ENCODE results near the gene ANO1. TPM values are rescaled to one million over a fixed set of nuclear protein-coding genes. Genes with fewer than 3 reads are reported as not detected.

The ANO1 gene
- total RNA-seq, 3 donors from 2014 or later, result 3.7 to 95.0 (median 53.7) TPM

DNA sequence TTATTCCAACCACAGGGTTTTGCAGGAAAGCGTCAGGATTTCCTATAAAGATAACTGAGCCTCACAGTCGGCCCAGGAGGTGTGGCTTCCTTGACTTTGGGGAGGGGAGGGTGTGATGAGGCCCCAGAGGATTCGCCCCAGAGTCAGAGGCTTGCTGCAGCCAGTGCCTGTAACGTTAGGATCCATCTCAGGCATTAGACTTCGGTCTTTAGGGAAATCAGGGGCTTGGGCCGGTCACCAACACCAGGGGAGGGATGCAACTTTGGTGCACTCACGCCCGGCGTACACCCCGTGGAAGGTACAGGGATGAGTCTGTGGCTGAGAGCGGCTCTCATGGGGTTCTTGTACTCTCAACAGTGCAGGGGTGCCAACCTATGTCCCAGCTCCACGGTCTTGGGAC is 5.7 kb upstream of the ANO1 start:
- peaks cover 6 to 17% of the 10 kb centered on the region in 2 donors for H3K4me1 ChIP-seq
- H3K27ac ChIP-seq, result peak overlapping the region in 1 of 2 donors; percentile 76
- no peaks in the 10 kb centered on the region for H3K9me3 ChIP-seq
- intact Hi-C loops (cut with DNase I; ENCODE audit: low total_unique reads), result no loop called here
- no peaks in the 10 kb centered on the region for H3K27me3 ChIP-seq
- peak; percentile 14 to 20 for DNase-seq (ENCODE audit: low spot score in 2 of 2)
- no peak overlapping the region for H3K4me3 ChIP-seq
- no peaks in the 10 kb centered on the region for H3K36me3 ChIP-seq
- TF ChIP-seq, protein P1, sequence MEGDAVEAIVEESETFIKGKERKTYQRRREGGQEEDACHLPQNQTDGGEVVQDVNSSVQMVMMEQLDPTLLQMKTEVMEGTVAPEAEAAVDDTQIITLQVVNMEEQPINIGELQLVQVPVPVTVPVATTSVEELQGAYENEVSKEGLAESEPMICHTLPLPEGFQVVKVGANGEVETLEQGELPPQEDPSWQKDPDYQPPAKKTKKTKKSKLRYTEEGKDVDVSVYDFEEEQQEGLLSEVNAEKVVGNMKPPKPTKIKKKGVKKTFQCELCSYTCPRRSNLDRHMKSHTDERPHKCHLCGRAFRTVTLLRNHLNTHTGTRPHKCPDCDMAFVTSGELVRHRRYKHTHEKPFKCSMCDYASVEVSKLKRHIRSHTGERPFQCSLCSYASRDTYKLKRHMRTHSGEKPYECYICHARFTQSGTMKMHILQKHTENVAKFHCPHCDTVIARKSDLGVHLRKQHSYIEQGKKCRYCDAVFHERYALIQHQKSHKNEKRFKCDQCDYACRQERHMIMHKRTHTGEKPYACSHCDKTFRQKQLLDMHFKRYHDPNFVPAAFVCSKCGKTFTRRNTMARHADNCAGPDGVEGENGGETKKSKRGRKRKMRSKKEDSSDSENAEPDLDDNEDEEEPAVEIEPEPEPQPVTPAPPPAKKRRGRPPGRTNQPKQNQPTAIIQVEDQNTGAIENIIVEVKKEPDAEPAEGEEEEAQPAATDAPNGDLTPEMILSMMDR (IDR thresholded peaks at IDR 0.05), result no peak
- no peak for TF ChIP-seq POLR2AphosphoS5 (IDR thresholded peaks at IDR 0.05)
- TF ChIP-seq POLR2A (IDR thresholded peaks at IDR 0.05), result no peak

DNA sequence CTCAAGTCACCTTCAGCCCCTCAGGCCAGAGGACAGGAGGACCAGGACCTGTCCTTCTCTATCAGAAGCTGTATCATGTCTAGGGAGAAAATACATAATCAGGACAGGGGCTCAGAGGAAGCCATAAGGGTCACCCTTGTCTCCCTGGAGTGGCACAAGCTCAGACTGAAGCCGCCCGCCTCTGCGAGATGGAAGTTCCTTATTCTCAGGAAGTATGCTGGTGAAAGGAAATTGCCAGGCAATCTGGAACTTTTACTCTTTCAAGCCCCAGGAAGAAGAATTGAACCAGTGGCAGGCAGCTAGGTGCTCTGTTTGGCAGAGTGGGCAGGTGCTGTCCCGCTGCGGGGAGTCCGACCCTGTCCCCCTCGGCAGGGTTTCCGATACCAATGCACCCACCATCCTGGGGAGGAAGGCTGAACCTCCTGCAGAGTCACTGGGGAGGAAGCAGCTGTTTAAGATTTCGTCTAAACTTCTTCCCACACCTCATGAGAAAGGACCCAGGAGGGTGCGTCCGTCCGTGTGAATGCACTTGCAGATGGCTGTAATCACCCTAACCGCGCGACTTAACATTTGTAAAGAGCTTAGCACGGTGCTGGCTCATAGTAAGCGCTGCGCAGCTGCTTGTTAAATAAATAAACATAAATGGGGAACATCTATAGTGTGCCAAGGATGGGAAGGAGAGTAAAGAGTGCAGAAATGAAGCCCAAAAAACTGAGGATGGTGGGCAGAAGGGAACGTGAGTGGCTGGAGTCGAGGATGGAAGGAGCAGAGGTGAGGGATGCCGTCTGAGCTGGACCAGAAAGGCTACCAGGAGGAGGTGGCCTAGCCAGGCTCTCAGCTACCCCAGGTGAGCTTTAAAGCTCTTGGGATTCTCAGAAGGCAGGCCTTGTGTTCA is 5.0 kb upstream of the ANO1 start:
- Histone ChIP-seq H3K9me3 (no peaks in the 10 kb centered on the region), H3K27me3 (no peaks in the 10 kb centered on the region), H3K36me3 (no peaks in the 10 kb centered on the region), H3K4me3 (no peak overlapping the region), H3K4me1 (peaks cover 6 to 16% of the 10 kb centered on the region in 2 donors), H3K27ac (peak overlapping the region; percentile 74 to 76)
- TF ChIP-seq, protein P1 (IDR thresholded peaks at IDR 0.05), result no peak
- TF ChIP-seq POLR2AphosphoS5 (IDR thresholded peaks at IDR 0.05) (no peak), POLR2A (IDR thresholded peaks at IDR 0.05) (no peak)
- DNase-seq (ENCODE audit: low spot score in 2 of 2), result peak; percentile 12 to 24
- intact Hi-C loops (cut with DNase I; ENCODE audit: low total_unique reads), result no loop called here

DNA sequence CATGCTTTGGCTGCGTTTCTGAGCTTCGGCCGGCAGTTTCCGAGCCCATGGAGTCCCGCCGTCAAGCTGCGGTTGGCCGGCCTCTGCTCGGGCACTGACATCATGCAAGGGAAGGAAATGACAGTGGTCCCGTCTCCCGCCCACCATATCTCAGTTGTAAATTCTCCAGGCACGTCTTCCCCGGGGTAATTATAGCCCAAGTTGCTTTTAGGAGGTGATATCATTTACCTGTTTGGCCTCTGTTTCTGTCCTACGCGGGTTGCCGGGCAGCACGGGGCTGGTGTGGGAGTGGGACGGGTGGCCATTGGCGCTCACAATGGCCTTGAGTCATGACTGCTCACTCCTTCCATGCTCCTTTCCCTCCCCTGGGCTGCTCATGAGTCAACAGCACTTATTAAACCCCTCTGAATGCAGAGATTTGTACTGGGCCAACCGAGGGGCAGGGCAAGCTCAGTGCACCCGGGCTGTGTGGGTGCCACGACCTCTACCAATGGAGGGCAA is 4.2 kb upstream of the ANO1 start:
- no peaks in the 10 kb centered on the region for H3K27me3 ChIP-seq
- H3K36me3 ChIP-seq, result no peaks in the 10 kb centered on the region
- H3K4me1 ChIP-seq, result peaks cover 10% of the 10 kb centered on the region in 2 donors
- intact Hi-C loops (cut with DNase I; ENCODE audit: low total_unique reads), result no loop called here
- peak overlapping the region; percentile 74 to 76 for H3K27ac ChIP-seq
- no peak overlapping the region for H3K4me3 ChIP-seq
- no peaks in the 10 kb centered on the region for H3K9me3 ChIP-seq
- TF ChIP-seq POLR2AphosphoS5 (IDR thresholded peaks at IDR 0.05), result no peak
- TF ChIP-seq, protein P1 (IDR thresholded peaks at IDR 0.05), result no peak
- peak; percentile 33 to 50 for DNase-seq (ENCODE audit: low spot score in 2 of 2)

DNA sequence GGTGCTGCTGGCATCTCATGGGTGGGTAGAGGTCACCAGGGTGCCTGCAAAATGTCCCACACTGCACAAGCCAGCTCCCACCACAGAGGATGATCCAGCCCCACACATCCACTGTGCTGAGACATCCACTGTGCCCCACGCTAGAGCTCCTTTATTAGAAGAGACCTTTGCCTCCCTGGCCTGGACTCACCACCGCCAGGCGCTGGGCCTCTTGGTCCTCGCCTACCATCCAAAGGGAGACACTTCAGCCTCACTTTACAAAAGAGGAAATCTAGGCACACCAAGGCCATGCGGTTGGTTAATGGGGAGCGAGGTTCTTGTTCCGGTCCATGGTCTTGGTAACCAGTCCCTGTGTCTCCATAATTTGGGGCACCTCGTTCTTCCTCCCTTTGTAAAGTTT is 3.4 kb upstream of the ANO1 start:
- Histone ChIP-seq H3K9me3 (no peaks in the 10 kb centered on the region), H3K4me3 (no peak overlapping the region), H3K27me3 (no peaks in the 10 kb centered on the region), H3K27ac (peak overlapping the region; percentile 74 to 76), H3K4me1 (peaks cover 10% of the 10 kb centered on the region in 2 donors), H3K36me3 (no peaks in the 10 kb centered on the region)
- intact Hi-C loops (cut with DNase I; ENCODE audit: low total_unique reads), result no loop called here
- DNase-seq (ENCODE audit: low spot score in 2 of 2), result peak; percentile 17 to 25
- TF ChIP-seq, protein P1 (IDR thresholded peaks at IDR 0.05), result no peak
- no peak for TF ChIP-seq POLR2AphosphoS5 (IDR thresholded peaks at IDR 0.05)
- TF ChIP-seq POLR2A (IDR thresholded peaks at IDR 0.05), result no peak

DNA sequence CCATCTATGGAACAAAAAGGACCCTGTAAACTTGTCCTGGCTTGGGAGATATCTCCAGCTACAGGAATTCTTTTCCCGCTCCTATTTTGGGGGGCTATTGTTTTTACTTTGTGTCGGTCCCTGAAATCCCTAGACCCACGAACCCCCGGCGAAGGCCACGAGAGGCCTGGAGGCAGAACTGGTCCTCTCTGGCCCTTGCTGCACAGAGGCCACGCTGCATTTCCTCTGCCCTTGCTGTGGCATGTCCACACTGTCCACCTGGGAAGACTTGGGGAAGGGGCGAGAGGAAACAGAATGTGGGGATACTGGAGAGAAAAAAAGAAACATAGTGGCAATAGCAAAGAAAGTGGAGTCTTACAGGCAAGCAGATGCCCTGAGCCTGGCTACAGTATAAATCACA is 2.3 kb upstream of the ANO1 start:
- no peaks in the 10 kb centered on the region for H3K36me3 ChIP-seq
- H3K9me3 ChIP-seq, result no peaks in the 10 kb centered on the region
- no peaks in the 10 kb centered on the region for H3K27me3 ChIP-seq
- H3K4me3 ChIP-seq, result no peak overlapping the region
- peaks cover 10% of the 10 kb centered on the region in 2 donors for H3K4me1 ChIP-seq
- intact Hi-C loops (cut with DNase I; ENCODE audit: low total_unique reads), result no loop called here
- TF ChIP-seq POLR2A (IDR thresholded peaks at IDR 0.05) (no peak), POLR2AphosphoS5 (IDR thresholded peaks at IDR 0.05) (no peak)
- TF ChIP-seq, protein P1 (IDR thresholded peaks at IDR 0.05), result no peak
- H3K27ac ChIP-seq, result peak overlapping the region; percentile 61 to 82
- DNase-seq (ENCODE audit: low spot score in 2 of 2), result no peak

All from breast epithelium (tissue), 4 donors.